HG02981 (cell line): ENCODE data around the gene GPATCH8.
"Not testable (repeated sequence)": the region's sequence is repeated elsewhere in the genome, so short reads cannot be mapped to it uniquely, and the experiment has no call there.

Experiments
- ATAC-seq: cut with Tn5 transposase; IDR thresholded peaks from one replicate; pipeline ENCODE4 v1.9.1; 2021; ENCODE audit warnings: mild to moderate bottlenecking, moderate library complexity; ENCODE audit not compliant: unreplicated experiment

GPATCH8 gene

GRCh38 chr17:44527954-44528353 is 24.7 kb upstream of the GPATCH8 start:
- no peak for ATAC-seq

- ATAC-seq, result no peak
These were observed 23.9 kb upstream of the GPATCH8 start for GRCh38 chr17:44527102-44527501.

- ATAC-seq, result no peak
These were observed 20.4 kb upstream of the GPATCH8 start for GRCh38 chr17:44523672-44523972.

- ATAC-seq, result no peak
These were observed 19.9 kb upstream of the GPATCH8 start for GRCh38 chr17:44522883-44523671.

- no peak for ATAC-seq
These were observed 14.8 kb upstream of the GPATCH8 start for GRCh38 chr17:44518032-44518431.

- ATAC-seq, result not testable (repeated sequence)
These were observed 8.3 kb upstream of the GPATCH8 start for GRCh38 chr17:44511241-44512134.

- not testable (repeated sequence) for ATAC-seq
These were observed 3.9 kb upstream of the GPATCH8 start for GRCh38 chr17:44506939-44507604.

GRCh38 chr17:44502598-44503146 is 534 bp downstream of the GPATCH8 start:
- ATAC-seq, result peak; percentile 17

- no peak for ATAC-seq
These were observed 1.3 kb downstream of the GPATCH8 start for GRCh38 chr17:44501866-44502375.

GRCh38 chr17:44499722-44500121 is 3.5 kb downstream of the GPATCH8 start:
- no peak for ATAC-seq

- no peak for ATAC-seq
These were observed 6.4 kb downstream of the GPATCH8 start for GRCh38 chr17:44496815-44497214.

- no peak for ATAC-seq
These were observed 9.9 kb downstream of the GPATCH8 start for GRCh38 chr17:44493339-44493738.

GRCh38 chr17:44492706-44493272 is 10.4 kb downstream of the GPATCH8 start:
- no peak for ATAC-seq

- ATAC-seq, result no peak
These were observed 13.6 kb downstream of the GPATCH8 start for GRCh38 chr17:44489581-44489980.

- ATAC-seq, result no peak
These were observed 16.0 kb downstream of the GPATCH8 start for GRCh38 chr17:44487170-44487569.

- ATAC-seq, result no peak
These were observed 29.8 kb downstream of the GPATCH8 start for GRCh38 chr17:44473367-44473766.

GRCh38 chr17:44469676-44470075 is 33.5 kb downstream of the GPATCH8 start:
- no peak for ATAC-seq

- ATAC-seq, result no peak
These were observed 36.1 kb downstream of the GPATCH8 start for GRCh38 chr17:44467108-44467507.

GRCh38 chr17:44466339-44466738 is 36.9 kb downstream of the GPATCH8 start:
- ATAC-seq, result no peak

- no peak for ATAC-seq
These were observed 37.3 kb downstream of the GPATCH8 start for GRCh38 chr17:44465897-44466296.

- no peak for ATAC-seq
These were observed 37.9 kb downstream of the GPATCH8 start for GRCh38 chr17:44465276-44465675.
